ENCODE measurements around the gene DCP1A. TPM values are rescaled to one million over a fixed set of nuclear protein-coding genes. Genes with fewer than 3 reads are reported as not detected.

DCP1A gene
- total and polyA plus RNA-seq, 9 of the 15 experiments (the other 6 are each of a cell fraction or from before 2014, with no cell fraction given), result 6.6 to 33.7 (median 13.3) TPM

- TF ChIP-seq ZBTB2 (IDR thresholded peaks at IDR 0.05) (peak; percentile 66), RBM34 (IDR thresholded peaks at IDR 0.05; ENCODE audit: borderline replicate concordance, insufficient read depth, low read length) (no peak), CEBPG (CRISPR knock-in tag; IDR thresholded peaks at IDR 0.05) (no peak), CEBPG (tag; conservative IDR thresholded peaks at IDR 0.05 in 1 of 2, IDR thresholded peaks at IDR 0.05 in 1 of 2) (no peak), CBX3 (IDR thresholded peaks at IDR 0.05; ENCODE audit: borderline replicate concordance in 1 of 2, low read length in 2 of 2) (peak in 1 of 2 experiments; percentile 82; a peak in 2 of 3 replicates), RBM39 (optimal IDR thresholded peaks at IDR 0.05; ENCODE audit: low read depth, low read length) (no peak), MCM5 (IDR thresholded peaks at IDR 0.05; ENCODE audit: low read depth) (no peak), ZNF124 (CRISPR knock-in tag; IDR thresholded peaks at IDR 0.05) (no peak), NFIX (CRISPR knock-in tag; IDR thresholded peaks at IDR 0.05; ENCODE audit: low read depth) (no peak), U2AF2 (optimal IDR thresholded peaks at IDR 0.05; ENCODE audit: low read depth, low read length) (no peak), RFX1 (IDR thresholded peaks at IDR 0.05) (no peak), NR2C2 (CRISPR knock-in tag; IDR thresholded peaks at IDR 0.05) (peak; percentile 79; the same call in 1 of the 2 replicates), NR2C2 (tag; IDR thresholded peaks at IDR 0.05) (peak; percentile 82), ATF3 (IDR thresholded peaks at IDR 0.05) (no peak; the same call in 1 of the 2 replicates), ATF3 (CRISPR knock-in tag; conservative IDR thresholded peaks at IDR 0.05) (0 out of 2 replicates have a peak, but pooled peaks have one; percentile 12), SMC3 (conservative IDR thresholded peaks at IDR 0.05; ENCODE audit: insufficient read depth, low read depth, low read length) (no peak), RUNX1 (IDR thresholded peaks at IDR 0.05; ENCODE audit: low read depth) (no peak), KLF1 (tag; IDR thresholded peaks at IDR 0.05) (peak; percentile 77; the same call in 1 of the 2 replicates), HIVEP1 (CRISPR knock-in tag; IDR thresholded peaks at IDR 0.05) (no peak), XRCC3 (IDR thresholded peaks at IDR 0.05) (no peak), MXI1 (IDR thresholded peaks at IDR 0.05; ENCODE audit: low read depth, low read length) (peak; percentile 65), NCOA6 (IDR thresholded peaks at IDR 0.05) (no peak), BMI1 (IDR thresholded peaks at IDR 0.05; ENCODE audit: low read length) (0 out of 2 replicates have a peak, but pooled peaks have one; percentile 19), CREB1 (IDR thresholded peaks at IDR 0.05) (peak; percentile 90), CREB1 (CRISPR knock-in tag; IDR thresholded peaks at IDR 0.05) (peak; percentile 95), GTF3C2 (IDR thresholded peaks at IDR 0.05; ENCODE audit: borderline replicate concordance, extremely low read depth, insufficient read length) (no peak)
These were observed at the start of gene DCP1A (continued) for GRCh38 chr3:53347261-53348064.

Data from K562 (cell line).